ENCODE data around the gene CHST11.
"Not testable (repeated sequence)": the region's sequence is repeated elsewhere in the genome, so short reads cannot be mapped to it uniquely, and the experiment has no call there.

Gene CHST11

GRCh38 chr12:104736307-104736706 lies 279.6 kb downstream of the CHST11 start:
- no peak for DNase-seq
- Mint-ChIP-seq H3K27me3 (no peaks in the 10 kb centered on the region), H3K27ac (no peak overlapping the region), H3K4me1 (peaks cover 81% of the 10 kb centered on the region), H3K9me3 (no peaks in the 10 kb centered on the region), H3K4me3 (no peak overlapping the region), H3K36me3 (peaks cover 10% of the 10 kb centered on the region)
- CTCF ChIA-PET = interaction anchor here (0.9 kb wide), 1 partner anchor 14 kb away, joined by 3 read pairs; no protein-coding TSS in a partner anchor

DNA sequence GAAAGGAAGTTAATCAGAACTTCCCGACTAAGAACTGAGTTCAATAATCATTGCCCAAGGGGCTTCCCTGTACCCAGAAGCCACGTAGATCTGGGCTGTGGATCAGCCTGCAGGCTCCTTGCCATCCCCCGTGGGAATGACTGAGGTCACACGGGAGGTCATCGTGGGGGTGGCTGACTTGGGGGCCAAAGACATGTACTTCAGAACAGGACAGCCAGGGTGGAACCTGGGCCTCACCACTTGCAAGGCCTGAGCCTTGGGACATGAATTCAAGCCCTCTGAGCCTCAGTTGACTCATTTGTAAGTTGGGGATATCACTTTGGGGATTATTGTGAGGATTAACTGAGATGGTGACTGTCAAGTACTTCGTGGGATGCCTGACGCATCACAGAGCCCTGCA lies 280.4 kb downstream of the CHST11 start:
- Mint-ChIP-seq H3K9me3 (no peaks in the 10 kb centered on the region), H3K27ac (peak overlapping the region; percentile 42), H3K36me3 (peaks cover 10% of the 10 kb centered on the region), H3K4me3 (no peak overlapping the region), H3K27me3 (no peaks in the 10 kb centered on the region), H3K4me1 (peaks cover 89% of the 10 kb centered on the region)
- CTCF ChIA-PET = interaction anchor here (0.9 kb wide), 1 partner anchor 15 kb away, joined by 3 read pairs; no protein-coding TSS in a partner anchor
- no peak for DNase-seq

GRCh38 chr12:104737791-104738301 lies 281.1 kb downstream of the CHST11 start:
- no peak for DNase-seq
- H3K9me3 Mint-ChIP-seq = no peaks in the 10 kb centered on the region
- H3K36me3 Mint-ChIP-seq = peaks cover 13% of the 10 kb centered on the region
- H3K4me3 Mint-ChIP-seq = no peak overlapping the region
- CTCF ChIA-PET = no interaction called here
- H3K27ac Mint-ChIP-seq = peak overlapping the region; percentile 42
- H3K27me3 Mint-ChIP-seq = no peaks in the 10 kb centered on the region
- H3K4me1 Mint-ChIP-seq = peaks cover 86% of the 10 kb centered on the region

- Mint-ChIP-seq H3K27me3 (no peaks in the 10 kb centered on the region), H3K36me3 (peaks cover 15% of the 10 kb centered on the region), H3K9me3 (no peaks in the 10 kb centered on the region), H3K4me1 (peaks cover 83% of the 10 kb centered on the region), H3K4me3 (no peak overlapping the region), H3K27ac (peak overlapping the region; percentile 78)
- CTCF ChIA-PET = interaction anchor here (1.5 kb wide), 1 partner anchor 357 kb away, joined by 3 read pairs; no protein-coding TSS in a partner anchor
- DNase-seq = no peak
These were observed 281.6 kb downstream of the CHST11 start for GRCh38 chr12:104738331-104738730.

DNA sequence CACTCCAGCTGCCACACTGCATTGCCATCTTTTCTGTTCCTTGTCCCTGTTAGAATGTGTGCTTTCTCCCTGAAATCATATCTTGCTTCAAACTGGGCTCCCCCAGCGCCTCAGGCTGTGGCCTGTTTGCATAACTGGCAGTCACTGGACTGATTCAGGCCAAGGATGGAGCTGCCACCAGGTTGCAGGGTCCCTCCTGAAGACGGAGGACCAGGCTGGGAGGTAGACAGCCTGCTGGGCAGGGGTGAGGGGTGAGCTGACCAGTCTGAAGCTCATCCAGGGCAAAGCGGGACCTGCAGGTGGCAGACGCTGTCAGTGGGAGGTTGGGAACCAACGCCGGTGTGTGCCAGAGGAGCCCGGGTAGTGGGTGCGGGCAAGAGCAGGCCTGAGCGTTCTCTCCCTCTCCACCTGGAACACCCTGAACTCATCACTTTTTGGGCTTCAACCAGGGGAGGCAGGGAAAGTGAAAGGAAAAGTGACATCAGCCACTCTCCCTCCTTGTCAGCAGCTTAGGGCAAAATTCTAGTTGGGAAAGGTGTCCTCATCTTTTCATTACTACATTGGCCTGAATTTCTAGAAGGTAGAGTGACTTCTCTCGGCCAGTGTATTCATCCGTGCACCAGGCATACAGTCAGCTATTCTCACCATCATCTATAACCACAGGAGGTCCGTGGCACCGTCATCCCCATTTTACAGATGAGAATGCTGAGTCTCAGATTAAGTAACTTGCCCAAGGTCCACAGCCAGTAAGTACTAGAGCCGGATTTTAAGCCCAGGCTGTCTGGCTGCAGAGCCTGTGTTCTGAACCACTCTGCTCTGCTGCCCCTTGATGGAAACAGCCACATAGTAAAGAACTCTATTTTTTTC lies 282.3 kb downstream of the CHST11 start:
- DNase-seq = no peak

GRCh38 chr12:104740668-104741067 lies 283.9 kb downstream of the CHST11 start:
- Mint-ChIP-seq H3K36me3 (peaks cover 22% of the 10 kb centered on the region), H3K27ac (peak overlapping the region; percentile 87), H3K4me3 (peak overlapping the region; percentile 47), H3K9me3 (no peaks in the 10 kb centered on the region), H3K27me3 (no peaks in the 10 kb centered on the region), H3K4me1 (peaks cover 71% of the 10 kb centered on the region)
- CTCF ChIA-PET = interaction anchor here (1.2 to 1.5 kb wide), 3 partner anchors 18 to 359 kb away, joined by 3 to 4 read pairs (median 4); no protein-coding TSS in a partner anchor
- peak; percentile 43 for DNase-seq

More for the DNA sequence above, 282.3 kb downstream of the CHST11 start:
- Mint-ChIP-seq H3K4me3 (no peak overlapping the region), H3K27ac (peak overlapping the region; percentile 78), H3K4me1 (peaks cover 83% of the 10 kb centered on the region), H3K27me3 (no peaks in the 10 kb centered on the region), H3K36me3 (peaks cover 18% of the 10 kb centered on the region), H3K9me3 (no peaks in the 10 kb centered on the region)
- CTCF ChIA-PET = interaction anchor here (1.5 kb wide), 1 partner anchor 357 kb away, joined by 3 read pairs; no protein-coding TSS in a partner anchor

- CTCF ChIA-PET = interaction anchor here (1.2 to 1.5 kb wide), 2 partner anchors 18 to 359 kb away, joined by 4 read pairs; no protein-coding TSS in a partner anchor
- Mint-ChIP-seq H3K4me3 (peak overlapping the region; percentile 47), H3K27ac (peak overlapping the region; percentile 87), H3K36me3 (peaks cover 22% of the 10 kb centered on the region), H3K4me1 (peaks cover 69% of the 10 kb centered on the region), H3K27me3 (no peaks in the 10 kb centered on the region), H3K9me3 (no peaks in the 10 kb centered on the region)
- peak; percentile 35 for DNase-seq
These were observed 284.3 kb downstream of the CHST11 start for GRCh38 chr12:104741077-104741476.

DNA sequence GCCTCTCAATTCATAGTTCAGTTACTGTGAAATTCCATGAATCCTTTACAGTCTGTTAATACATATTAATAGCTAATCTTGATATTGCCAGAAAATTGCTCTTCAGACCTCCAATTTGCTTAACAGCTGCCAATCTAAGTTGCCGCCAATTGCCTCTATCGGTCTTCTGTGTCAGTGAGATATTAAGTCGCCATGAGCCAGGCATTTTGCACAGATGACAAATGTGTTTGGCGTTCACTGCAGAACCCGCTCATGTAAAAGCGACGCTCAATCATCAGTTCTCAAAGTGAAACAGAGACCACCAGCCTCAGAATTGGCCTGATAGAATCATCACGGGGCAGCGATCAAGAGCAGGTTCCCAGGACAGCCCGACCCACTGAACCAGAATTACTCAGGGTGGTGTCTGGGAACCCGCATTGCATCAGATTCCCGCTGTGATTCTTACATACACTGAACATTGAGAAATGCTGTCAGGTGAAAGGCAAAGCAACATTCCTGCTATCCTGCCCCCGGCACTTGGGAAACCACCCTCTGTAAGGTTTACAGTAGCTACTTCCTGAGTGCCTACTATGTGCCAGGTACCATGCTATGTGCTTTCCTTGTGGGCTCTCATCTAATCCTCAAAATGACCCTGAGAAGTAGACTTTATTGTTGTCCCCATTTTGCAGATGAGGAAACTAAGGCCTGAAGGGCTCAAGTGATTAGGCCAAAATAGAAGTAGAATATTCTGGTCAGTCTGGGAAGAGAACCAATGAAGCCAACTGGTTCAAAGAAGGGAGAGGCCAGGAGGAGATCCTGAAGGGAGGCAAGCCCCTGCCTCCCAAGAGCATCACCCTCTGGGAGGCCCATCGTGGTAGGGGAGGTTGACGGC lies 285.0 kb downstream of the CHST11 start:
- H3K27me3 Mint-ChIP-seq = no peaks in the 10 kb centered on the region
- CTCF ChIA-PET = interaction anchor here (1.2 to 1.5 kb wide), 2 partner anchors 17 to 360 kb away, joined by 4 read pairs; no protein-coding TSS in a partner anchor
- no peak for DNase-seq
- H3K4me3 Mint-ChIP-seq = no peak overlapping the region
- H3K36me3 Mint-ChIP-seq = peaks cover 22% of the 10 kb centered on the region
- no peaks in the 10 kb centered on the region for H3K9me3 Mint-ChIP-seq
- H3K27ac Mint-ChIP-seq = peak overlapping the region; percentile 87
- peaks cover 69% of the 10 kb centered on the region for H3K4me1 Mint-ChIP-seq

DNA sequence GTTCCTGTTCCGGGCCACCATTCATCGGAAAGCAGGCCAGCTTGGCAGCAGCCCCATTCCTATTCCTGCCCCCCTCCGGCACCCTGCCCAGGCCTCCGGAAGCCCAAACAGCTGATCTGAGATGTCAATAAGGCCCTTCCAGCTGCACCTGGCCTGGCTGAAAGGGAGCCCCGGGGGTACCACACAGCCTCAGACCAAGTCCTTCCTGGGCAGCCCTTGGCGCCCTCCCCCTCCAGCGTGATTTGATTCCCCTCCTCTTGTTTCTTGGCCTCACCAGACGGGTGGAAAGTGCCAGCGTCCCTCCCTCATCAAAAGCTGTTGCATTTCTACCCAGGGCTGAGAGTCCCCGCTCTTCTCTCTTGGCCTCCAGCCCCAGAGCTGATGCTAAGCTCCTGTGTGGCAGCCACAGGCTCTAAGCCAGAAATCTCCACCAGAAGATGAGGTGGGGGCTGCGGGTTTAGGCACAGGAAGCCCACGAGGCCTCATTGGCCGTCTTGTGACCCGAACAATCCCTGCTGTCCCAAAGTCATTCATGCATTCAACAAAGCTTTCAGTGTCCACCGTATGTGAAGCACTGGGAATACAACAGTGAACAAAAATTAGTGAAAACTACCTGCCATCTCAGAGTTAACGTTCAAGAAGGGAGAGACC lies 285.9 kb downstream of the CHST11 start:
- H3K9me3 Mint-ChIP-seq = no peaks in the 10 kb centered on the region
- no peak for DNase-seq
- H3K27ac Mint-ChIP-seq = no peak overlapping the region
- H3K4me3 Mint-ChIP-seq = no peak overlapping the region
- no peaks in the 10 kb centered on the region for H3K27me3 Mint-ChIP-seq
- peaks cover 22% of the 10 kb centered on the region for H3K36me3 Mint-ChIP-seq
- H3K4me1 Mint-ChIP-seq = peaks cover 69% of the 10 kb centered on the region
- CTCF ChIA-PET = interaction anchor here (1.0 kb wide), 1 partner anchor 48 kb away, joined by 3 read pairs; no protein-coding TSS in a partner anchor

DNA sequence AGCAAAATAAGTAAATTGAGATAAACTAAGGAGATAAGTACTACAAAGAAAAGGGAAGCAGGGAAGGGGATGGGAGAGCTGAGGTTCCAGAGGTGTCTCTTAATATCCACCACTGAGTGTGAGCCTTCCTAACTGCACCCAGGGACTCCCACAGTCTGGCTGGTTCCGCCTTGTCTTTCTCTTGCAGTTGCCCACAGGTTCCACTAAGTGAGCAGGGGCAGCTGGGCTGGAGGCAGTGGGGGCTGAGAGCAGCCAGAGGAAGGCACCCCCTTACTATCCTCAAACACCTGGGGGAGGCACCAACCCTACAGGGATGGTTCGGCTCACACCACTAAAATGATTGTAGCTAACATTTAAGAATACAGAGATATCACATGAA lies 286.4 kb downstream of the CHST11 start:
- no peak for DNase-seq
- Mint-ChIP-seq H3K4me3 (no peak overlapping the region), H3K27ac (no peak overlapping the region), H3K4me1 (peaks cover 69% of the 10 kb centered on the region), H3K27me3 (no peaks in the 10 kb centered on the region), H3K36me3 (peaks cover 22% of the 10 kb centered on the region), H3K9me3 (no peaks in the 10 kb centered on the region)
- CTCF ChIA-PET = interaction anchor here (1.0 kb wide), 1 partner anchor 48 kb away, joined by 3 read pairs; no protein-coding TSS in a partner anchor

- H3K27me3 Mint-ChIP-seq, DNase-seq, H3K27ac Mint-ChIP-seq, H3K9me3 Mint-ChIP-seq, H3K4me3 Mint-ChIP-seq, CTCF ChIA-PET: not testable (repeated sequence)
- peaks cover 69% of the 10 kb centered on the region for H3K4me1 Mint-ChIP-seq
- peaks cover 20% of the 10 kb centered on the region for H3K36me3 Mint-ChIP-seq
These were observed 287.2 kb downstream of the CHST11 start for GRCh38 chr12:104743753-104744548.

- no peak for DNase-seq
- no peaks in the 10 kb centered on the region for H3K27me3 Mint-ChIP-seq
- no peak overlapping the region for H3K27ac Mint-ChIP-seq
- H3K4me3 Mint-ChIP-seq = no peak overlapping the region
- peaks cover 58% of the 10 kb centered on the region for H3K4me1 Mint-ChIP-seq
- peaks cover 13% of the 10 kb centered on the region for H3K36me3 Mint-ChIP-seq
- no peaks in the 10 kb centered on the region for H3K9me3 Mint-ChIP-seq
- CTCF ChIA-PET = interaction anchor here (1.7 kb wide), 1 partner anchor 44 kb away, joined by 8 read pairs; no protein-coding TSS in a partner anchor
These were observed 289.8 kb downstream of the CHST11 start for GRCh38 chr12:104746467-104747088.

All from activated naive CD4-positive, alpha-beta T cell treated with anti-CD3 and anti-CD28 coated beads, Interleukin-2, amount 10 ng/mL, durations not matched to agents 7 days and 5 days (primary cell).